Tibial artery (tissue), 4 donors: ENCODE results near the gene PPP1R9B.

Experiments
- DNase-seq, 2 donors: peaks; one replicate each; pipeline ENCODE4 v3.0.0-alpha.2; 2019
- H3K27ac ChIP-seq, 2 donors: fragments of 200-600 bp; sonication (generic) in 1 of 2; 1 replicate in 1 of 2; 2 replicates in 1 of 2; pipeline ENCODE4 v1.5.1; 2018 to 2019; ENCODE audit warnings: mild to moderate bottlenecking in 1 of 2
- H3K27me3 ChIP-seq, 2 donors: fragments of 200-600 bp; sonication (generic) in 1 of 2; one replicate each; pipeline versions ENCODE4 v1.5.1 to v1.6.0; 2016 to 2019
- H3K36me3 ChIP-seq, 3 donors: fragments of 200-600 bp; sonication (generic) in 2 of 3; one replicate each; pipeline ENCODE4 v1.5.1; 2016 to 2019; ENCODE audit warnings: mild to moderate bottlenecking in 2 of 3
- H3K4me1 ChIP-seq, 4 donors: fragments of 200-600 bp; sonication (generic) in 2 of 4; 1 replicate in 3 of 4; 2 replicates in 1 of 4; pipeline ENCODE4 v1.5.1; 2016 to 2019
- H3K4me3 ChIP-seq, 2 donors: fragments of 200-600 bp; sonication (generic) in 1 of 2; 1 replicate in 1 of 2; 2 replicates in 1 of 2; pipeline ENCODE4 v1.5.1; 2018 to 2019; ENCODE audit warnings: mild to moderate bottlenecking in 2 of 2
- H3K9me3 ChIP-seq, 3 donors: fragments of 200-600 bp; sonication (generic) in 1 of 3; one replicate each; pipeline ENCODE4 v1.5.1; 2016 to 2019
- intact Hi-C: fragments of 100-400 bp; cut with DNase I; formaldehyde crosslinking; loops from one replicate; pipeline ENCODE4 v1.15.0; 2023; ENCODE audit warnings: low total_unique reads
- TF ChIP-seq, protein P1 (sequence below), 2 experiments: fragments of 200-600 bp in 1 of 2; fragments of 450-650 bp in 1 of 2; IDR thresholded peaks; one replicate each; pipeline ENCODE4 v1.5.1; 2017 to 2019; ENCODE audit warnings: antibody characterized with exemption in 2 of 2, mild to moderate bottlenecking in 1 of 2, moderate library complexity in 1 of 2

The PPP1R9B gene

DNA sequence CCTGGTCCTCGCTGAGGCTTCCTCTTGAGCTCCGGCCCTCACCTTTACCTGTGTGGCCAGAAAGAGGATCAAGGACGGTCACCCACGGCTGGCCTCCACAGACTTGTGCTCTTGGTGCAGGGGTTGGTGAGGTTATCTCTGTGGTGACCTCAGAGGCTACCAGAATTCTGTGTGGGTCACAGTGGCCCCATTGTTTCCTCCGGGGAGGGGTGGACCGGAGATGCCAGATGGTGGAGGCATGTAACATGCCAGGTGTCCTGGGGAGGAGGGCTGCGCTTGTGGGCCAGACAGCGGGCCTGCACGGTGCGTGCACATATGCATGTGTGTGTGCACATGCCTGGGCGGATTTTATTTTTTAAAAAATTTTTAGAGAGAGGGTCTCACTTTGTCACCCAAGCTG lies 21.7 kb upstream of the PPP1R9B start:
- Histone ChIP-seq H3K36me3 (peaks cover 5 to 17% (median 7%) of the 10 kb centered on the region in 3 donors), H3K27ac (peak overlapping the region; percentile 98 to 99), H3K27me3 (no peaks in the 10 kb centered on the region), H3K9me3 (no peaks in the 10 kb centered on the region), H3K4me1 (peaks cover 0 to 66% (median 61%) of the 10 kb centered on the region in 4 donors), H3K4me3 (no peak overlapping the region)
- intact Hi-C loops, result no loop called here
- no peak for DNase-seq
- TF ChIP-seq, protein P1, sequence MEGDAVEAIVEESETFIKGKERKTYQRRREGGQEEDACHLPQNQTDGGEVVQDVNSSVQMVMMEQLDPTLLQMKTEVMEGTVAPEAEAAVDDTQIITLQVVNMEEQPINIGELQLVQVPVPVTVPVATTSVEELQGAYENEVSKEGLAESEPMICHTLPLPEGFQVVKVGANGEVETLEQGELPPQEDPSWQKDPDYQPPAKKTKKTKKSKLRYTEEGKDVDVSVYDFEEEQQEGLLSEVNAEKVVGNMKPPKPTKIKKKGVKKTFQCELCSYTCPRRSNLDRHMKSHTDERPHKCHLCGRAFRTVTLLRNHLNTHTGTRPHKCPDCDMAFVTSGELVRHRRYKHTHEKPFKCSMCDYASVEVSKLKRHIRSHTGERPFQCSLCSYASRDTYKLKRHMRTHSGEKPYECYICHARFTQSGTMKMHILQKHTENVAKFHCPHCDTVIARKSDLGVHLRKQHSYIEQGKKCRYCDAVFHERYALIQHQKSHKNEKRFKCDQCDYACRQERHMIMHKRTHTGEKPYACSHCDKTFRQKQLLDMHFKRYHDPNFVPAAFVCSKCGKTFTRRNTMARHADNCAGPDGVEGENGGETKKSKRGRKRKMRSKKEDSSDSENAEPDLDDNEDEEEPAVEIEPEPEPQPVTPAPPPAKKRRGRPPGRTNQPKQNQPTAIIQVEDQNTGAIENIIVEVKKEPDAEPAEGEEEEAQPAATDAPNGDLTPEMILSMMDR (IDR thresholded peaks at IDR 0.05), result no peak

DNA sequence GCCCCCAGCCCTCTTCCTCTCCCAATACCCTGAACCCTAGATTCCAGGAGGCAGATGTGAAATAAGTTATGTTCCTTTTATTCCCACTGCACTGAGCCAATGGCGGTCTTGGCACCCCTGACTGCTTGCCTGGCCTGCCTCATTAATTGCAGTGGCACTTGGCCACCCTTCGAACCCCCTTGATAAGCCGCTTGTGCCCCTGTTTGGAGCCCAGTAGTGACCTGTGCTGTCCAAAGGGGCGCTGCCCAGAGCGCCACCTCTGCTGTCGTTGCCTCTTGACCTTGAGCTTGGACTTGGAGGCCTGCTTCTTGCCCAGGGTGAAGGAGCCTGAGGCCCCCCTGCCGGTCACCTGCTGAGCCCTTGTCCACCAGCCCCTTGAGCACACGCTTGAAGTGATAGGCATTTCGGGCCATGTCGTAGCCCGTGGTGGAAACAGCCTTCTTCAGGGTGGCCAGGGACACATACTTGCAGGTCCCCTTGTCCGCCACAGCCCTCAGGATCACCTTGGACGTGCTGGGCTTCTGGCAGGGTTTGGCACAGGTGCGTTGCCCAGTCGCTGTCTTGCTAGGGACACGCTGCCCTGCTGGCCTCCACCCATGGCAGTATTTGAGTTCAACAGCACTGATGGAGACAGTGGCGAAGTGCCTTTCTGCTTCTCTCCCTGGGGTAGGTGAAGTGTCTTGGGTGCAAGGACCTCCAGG lies 21.0 kb upstream of the PPP1R9B start:
- TF ChIP-seq, protein P1 (IDR thresholded peaks at IDR 0.05), result no peak
- Histone ChIP-seq H3K4me1 (peaks cover 0 to 64% (median 59%) of the 10 kb centered on the region in 4 donors), H3K27ac (peak overlapping the region; percentile 98 to 99), H3K9me3 (no peaks in the 10 kb centered on the region), H3K27me3 (no peaks in the 10 kb centered on the region), H3K36me3 (peaks cover 5 to 17% (median 7%) of the 10 kb centered on the region in 3 donors), H3K4me3 (no peak overlapping the region)
- intact Hi-C loops, result no loop called here
- no peak for DNase-seq

DNA sequence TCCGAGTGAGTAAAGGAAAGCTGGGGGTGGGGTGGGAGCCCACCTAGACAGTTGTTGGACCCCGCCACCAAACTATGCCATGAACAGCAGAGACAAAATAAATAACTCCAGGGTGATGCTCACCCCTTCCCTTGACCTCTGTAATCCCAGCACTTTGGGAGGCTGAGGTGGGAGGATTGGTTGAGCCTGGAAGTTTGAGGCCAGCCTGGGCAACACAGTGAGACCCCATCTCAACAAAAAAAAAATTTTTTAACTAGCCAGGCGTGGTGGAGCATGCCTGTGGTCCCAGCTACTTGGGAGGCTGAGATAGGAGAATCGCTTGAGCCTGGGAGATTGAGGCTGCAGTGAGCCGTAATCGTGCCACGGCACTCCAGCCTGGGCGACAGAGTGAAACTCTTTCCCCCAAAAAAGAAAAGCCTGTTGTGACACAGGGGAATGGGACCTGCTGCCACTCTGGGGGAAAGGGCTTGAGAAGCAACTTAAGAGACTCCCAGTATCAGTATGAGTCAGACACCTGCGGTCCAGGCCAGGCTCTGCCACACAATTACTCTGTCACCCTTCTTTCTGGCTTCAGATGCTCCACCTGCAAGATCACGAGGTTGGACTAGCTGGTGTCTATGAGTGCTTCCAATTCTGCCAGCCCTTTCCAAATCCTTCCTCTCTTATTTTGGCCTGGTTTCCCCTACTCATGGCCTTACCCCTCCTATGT lies 20.3 kb upstream of the PPP1R9B start:
- TF ChIP-seq, protein P1 (IDR thresholded peaks at IDR 0.05), result no peak
- Histone ChIP-seq H3K27ac (peak overlapping the region; percentile 98 to 99), H3K36me3 (peaks cover 5 to 17% (median 7%) of the 10 kb centered on the region in 3 donors), H3K4me3 (no peak overlapping the region), H3K27me3 (no peaks in the 10 kb centered on the region), H3K4me1 (peaks cover 0 to 61% (median 53%) of the 10 kb centered on the region in 4 donors), H3K9me3 (no peaks in the 10 kb centered on the region)
- intact Hi-C loops, result no loop called here
- no peak for DNase-seq

DNA sequence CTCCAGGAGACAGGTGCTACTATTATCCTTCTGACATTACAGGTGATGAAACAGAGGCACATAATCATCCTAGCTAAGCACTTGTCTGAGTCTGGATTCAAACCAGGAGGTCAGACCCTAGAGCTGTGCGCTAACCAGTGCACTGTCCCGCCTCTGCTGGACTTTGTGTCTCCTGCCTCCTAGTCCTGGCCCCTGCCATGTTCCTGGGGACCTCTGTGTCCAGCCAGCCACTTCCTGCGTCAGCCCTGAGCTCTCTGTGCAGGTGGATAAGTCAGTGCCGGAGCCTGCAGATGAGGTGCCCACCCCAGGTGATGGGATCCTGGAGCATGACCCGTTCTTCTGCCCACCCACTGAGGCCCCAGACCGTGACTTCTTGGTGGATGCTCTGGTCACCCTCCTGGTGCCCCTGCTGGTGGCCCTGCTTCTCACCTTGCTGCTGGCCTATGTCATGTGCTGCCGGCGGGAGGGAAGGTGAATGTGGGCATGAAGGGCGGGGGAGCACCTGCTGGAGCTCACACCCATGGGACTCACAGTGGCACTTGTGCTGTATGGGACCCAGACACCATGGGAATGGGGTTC lies 19.5 kb upstream of the PPP1R9B start:
- TF ChIP-seq, protein P1 (IDR thresholded peaks at IDR 0.05), result no peak
- Histone ChIP-seq H3K36me3 (peaks cover 5 to 14% (median 7%) of the 10 kb centered on the region in 3 donors), H3K27ac (peak overlapping the region; percentile 98 to 99), H3K27me3 (no peaks in the 10 kb centered on the region), H3K4me1 (peaks cover 0 to 61% (median 54%) of the 10 kb centered on the region in 4 donors), H3K9me3 (no peaks in the 10 kb centered on the region), H3K4me3 (no peak overlapping the region)
- no peak for DNase-seq
- intact Hi-C loops, result loop anchor here (10.0 kb wide), 1 partner anchor 55 kb away; no protein-coding TSS in a partner anchor

DNA sequence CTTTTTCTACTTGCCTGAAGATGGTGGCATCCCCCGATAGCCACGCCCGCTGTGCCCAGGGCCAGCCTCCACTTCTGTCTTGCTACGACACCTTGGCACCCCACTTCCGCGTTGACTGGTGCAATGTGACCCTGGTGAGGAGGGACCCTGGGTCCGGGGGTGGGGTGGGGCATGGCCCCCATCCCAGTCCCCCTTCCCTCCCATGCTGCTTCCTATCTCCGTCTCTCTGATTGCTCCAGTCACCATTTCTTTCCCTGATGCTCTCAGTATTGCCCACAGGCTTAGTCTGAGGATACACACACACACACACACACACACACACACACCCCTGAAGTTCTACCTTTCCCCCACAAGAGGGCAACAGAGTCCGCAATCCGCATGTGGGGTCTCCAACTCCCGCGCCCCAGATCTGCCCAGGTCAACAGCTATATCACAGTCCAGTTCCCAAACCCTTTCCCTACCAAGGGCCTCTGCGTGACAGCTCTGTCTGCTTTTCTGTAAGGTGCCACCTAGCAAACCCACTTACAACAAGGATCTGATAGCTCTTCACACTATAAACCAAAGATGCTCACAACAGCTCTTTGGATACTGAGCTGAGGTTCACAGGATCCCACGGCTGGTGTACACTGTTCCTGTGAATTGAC lies 18.8 kb upstream of the PPP1R9B start:
- DNase-seq, result no peak
- Histone ChIP-seq H3K9me3 (no peaks in the 10 kb centered on the region), H3K4me1 (peaks cover 0 to 68% (median 55%) of the 10 kb centered on the region in 4 donors), H3K36me3 (peaks cover 5 to 14% (median 7%) of the 10 kb centered on the region in 3 donors), H3K27ac (peak overlapping the region; percentile 98 to 99), H3K4me3 (no peak overlapping the region), H3K27me3 (no peaks in the 10 kb centered on the region)
- intact Hi-C loops, result loop anchor here (10.0 kb wide), 1 partner anchor 54 kb away; no protein-coding TSS in a partner anchor
- TF ChIP-seq, protein P1 (IDR thresholded peaks at IDR 0.05), result peak; percentile 66 to 96
